COLO668 (cell line): Measurements from ENCODE around the gene AMN.

Experiments
- DNase-seq: peaks from one replicate; lab custom pipeline; 2025; ENCODE audit not compliant: unreplicated experiment; lab: John Stamatoyannopoulos, UW

Gene AMN

DNA sequence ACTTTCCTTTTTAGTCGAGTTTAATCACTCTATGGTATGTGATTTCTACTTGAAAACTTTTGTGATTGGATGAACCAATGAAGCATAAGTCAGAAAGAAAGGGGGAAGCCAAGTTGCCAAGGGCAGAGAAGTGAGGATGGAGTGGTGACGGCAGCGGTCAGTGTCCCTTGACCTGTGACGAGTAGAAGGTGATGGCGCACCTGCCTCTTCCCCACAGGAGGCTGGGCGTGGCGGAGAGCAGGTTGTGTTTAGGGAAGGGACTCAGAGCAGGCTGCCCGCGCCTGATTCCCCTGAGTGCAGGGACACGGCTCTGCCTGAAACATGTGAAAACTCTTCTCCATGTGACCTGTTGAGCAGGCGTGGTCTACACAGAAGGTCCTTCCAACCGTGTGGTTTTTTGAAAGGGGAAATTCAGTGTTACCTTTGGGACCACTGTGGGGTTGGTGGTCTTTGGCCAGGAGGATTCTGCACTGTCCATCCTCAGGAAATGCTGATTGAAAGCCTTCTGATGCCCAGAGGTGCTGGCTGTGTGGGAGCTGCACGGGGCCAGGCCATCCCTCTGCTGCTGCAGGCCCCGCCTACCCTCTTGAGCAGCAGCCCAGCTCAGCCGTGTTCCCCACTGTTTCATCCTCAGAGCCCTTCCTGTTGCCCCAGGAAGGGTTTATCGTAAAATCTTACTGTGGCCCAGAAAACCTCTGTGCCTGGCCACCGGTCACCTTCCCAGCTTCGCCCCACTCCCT, 23.5 kb upstream of the AMN start:
- no peak for DNase-seq

DNA sequence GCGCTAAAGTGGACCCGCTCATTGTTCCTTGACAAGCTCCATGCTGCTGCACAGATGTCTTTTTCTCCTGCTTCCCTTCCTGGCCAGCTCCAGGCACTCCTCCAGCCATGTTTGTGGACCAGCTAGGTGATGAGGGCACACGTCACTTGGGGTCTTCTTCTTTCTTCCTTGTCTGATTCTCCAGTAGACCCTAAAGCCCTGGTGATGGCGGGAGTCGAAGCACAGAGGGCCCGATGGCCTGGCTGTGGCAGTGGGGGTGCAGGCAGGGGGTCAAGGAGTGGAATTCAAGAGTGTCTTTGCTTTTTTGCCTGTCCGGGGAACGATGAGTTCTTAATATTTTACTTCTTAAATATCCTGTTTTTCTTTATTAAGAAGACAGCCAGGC, 23.0 kb upstream of the AMN start:
- DNase-seq, result no peak

DNA sequence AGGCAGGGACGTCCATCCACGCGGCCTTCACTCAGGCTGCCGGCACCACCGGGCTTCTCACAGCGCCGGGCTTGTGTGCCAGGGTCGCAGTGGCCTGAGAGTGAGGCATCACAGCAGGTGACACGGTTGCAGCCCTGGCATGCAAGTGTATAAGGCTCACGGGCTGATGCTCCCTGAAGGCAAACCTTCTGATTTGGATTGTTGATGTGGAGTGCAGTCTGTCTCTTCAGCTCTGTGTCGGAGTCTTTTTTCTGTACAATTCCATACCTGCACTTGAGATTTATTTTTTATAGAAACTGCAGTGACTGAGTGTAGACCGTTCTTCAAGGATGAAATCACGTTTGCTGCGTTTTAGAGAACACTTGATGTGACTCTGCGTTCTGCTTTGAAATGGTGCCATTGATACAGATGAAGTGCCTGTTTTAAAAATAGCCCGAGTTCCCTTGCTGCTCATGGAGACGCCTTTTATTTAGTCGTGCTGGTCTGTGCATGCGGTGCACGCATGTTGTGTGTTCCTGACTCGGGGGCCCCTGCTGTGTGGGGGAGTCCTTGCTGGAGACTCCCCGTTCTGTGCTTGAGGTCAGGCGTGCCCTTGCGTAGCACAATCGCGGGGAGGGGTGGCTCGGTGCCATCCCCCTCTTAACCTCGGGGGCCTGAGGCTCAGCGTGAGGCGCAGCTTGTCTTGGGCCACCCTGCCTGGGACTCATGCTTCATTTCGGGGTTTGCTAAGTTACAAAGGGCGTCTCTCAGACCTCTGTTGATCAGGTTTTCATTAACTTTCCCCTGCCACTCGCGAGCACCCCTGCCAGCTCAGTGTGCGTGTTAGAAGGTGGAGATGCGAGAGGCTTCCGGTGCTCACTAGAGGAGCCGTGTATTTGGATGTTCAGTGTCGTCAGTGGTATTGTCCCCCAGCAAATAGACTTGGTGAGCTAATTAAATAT, 21.6 kb upstream of the AMN start:
- DNase-seq, result no peak

DNA sequence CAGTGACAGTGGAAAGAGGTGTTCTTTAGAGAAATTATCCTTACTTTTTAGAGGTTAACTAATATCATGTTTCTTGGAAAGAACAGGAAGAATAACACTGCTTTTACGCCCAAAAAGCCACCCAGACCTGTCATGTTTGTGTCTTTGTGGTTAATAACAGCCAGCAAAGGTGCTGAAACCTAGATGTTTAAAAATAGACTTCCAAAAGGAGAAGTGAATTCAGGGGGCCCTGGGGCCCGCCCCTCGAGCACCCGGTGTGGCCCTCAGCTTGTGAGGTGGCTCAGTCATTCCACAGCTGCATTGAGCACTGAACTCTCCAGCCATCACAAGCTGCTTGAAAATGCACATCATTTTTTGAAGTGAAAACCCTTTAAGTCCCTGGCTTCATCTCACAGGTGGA, 20.8 kb upstream of the AMN start:
- DNase-seq, result no peak

DNA sequence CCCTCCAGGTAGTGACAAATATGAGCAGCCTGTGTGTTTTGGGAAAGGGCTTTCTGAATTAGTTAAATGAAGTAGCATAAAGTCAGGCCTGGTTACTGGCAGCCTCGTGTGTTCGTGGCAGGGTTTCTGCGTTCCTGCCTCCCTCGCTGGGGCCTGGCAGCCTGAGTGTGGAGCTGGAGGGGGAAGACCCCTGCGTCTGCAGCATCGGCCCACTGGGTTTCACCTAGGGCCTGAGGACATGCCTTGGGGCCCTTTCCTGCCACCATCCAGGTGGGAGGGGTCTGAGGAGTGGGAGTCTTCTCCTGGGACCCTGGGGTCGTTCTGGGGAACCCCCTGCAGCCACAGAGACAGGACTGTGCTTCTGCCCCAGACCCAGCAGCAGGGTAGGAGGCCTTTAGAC, 20.4 kb upstream of the AMN start:
- no peak for DNase-seq

DNA sequence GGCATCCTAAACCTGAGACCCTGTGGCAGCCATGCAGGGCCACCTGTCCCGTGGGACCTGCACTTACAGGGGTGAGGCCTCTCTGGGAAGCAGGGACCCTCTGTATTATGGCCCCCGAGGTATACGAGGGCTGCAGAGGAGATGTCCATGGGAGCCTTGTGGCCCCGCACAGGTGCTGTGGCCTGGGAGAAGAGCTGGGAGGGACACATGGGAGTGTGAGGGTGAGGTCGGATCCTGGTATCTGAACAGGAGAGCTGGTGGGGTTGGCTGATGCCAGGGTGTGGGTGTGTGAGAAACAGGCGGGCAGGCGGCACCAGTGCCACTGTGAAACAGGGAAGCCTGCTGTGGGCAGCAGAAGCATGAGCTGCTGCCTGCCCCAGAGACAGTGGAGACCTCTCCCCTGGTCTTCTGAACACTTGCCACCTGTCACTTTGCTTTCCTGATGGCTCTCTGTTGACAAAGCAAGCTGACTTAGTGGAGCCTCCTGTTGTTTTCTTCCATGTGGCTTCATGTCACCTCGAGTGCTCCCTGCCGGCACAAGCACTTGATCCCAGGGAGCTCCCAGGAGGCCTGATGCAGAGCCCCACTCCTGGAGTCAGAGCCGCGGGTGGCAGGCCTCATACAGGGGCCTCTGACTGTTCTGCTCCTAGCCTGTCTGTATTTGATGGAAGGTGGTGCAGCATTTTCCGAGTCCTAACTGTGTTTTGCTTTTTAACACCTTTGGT, 19.8 kb upstream of the AMN start:
- DNase-seq, result no peak

DNA sequence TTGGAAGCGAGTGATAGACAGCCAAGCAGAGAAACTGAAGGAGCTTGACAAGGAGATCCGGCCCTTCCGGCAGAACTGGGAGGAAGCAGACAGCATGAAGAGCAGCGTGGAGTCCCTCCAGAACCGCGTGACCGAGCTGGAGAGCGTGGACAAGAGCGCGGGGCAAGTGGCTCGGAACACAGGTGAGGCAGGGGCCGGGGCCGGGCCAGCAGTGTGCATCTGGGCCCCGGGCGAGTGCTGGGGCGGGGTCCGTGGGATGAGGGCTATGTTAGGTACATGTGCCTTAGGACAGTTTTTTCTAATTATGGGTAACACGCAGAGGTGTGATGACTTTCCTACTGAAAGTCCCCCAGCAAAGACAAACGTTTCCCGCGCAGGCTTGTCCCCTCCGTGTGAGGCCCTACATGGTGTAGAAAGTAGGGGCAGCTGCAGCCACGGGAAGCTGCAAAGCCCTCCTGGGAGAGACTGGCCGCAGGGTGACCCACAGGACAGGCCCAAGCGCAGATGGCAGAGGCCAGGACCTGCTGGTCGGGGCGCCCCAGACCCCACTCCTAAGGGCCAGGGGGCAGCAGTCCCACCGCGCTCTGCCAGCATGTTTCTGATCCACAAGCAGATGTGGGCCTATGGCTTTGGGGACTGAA, 19.1 kb upstream of the AMN start:
- no peak for DNase-seq

DNA sequence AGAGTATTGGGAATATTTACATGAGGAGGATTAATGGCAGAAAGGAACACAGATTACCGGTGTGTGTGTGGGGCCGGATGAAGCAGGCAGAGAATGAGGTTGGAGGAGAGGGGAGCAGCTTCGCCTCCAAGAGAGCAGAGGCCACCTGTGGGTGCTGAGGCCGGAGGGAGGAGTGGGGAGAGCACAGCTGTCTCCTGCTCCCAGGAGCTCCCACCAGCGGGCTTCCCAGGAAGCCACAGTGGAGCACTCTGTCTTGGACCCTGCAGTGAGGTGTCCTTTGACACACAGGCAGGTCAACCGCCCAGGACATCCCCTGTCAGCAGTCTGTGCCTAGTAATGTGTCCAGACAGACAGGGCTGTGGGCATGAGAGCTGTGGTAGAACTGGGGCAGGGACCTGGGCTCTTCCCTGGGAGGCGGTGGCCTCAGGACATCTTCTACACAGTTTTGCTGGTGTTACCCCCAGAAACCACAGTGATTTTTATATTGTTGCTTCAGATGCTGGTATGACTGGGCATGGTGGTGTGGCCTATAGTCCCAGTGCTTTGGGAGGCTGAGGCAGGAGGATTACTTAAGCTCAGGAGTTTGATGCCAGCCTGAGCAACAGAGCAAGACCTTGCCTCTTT, 18.5 kb upstream of the AMN start:
- DNase-seq, result no peak

DNA sequence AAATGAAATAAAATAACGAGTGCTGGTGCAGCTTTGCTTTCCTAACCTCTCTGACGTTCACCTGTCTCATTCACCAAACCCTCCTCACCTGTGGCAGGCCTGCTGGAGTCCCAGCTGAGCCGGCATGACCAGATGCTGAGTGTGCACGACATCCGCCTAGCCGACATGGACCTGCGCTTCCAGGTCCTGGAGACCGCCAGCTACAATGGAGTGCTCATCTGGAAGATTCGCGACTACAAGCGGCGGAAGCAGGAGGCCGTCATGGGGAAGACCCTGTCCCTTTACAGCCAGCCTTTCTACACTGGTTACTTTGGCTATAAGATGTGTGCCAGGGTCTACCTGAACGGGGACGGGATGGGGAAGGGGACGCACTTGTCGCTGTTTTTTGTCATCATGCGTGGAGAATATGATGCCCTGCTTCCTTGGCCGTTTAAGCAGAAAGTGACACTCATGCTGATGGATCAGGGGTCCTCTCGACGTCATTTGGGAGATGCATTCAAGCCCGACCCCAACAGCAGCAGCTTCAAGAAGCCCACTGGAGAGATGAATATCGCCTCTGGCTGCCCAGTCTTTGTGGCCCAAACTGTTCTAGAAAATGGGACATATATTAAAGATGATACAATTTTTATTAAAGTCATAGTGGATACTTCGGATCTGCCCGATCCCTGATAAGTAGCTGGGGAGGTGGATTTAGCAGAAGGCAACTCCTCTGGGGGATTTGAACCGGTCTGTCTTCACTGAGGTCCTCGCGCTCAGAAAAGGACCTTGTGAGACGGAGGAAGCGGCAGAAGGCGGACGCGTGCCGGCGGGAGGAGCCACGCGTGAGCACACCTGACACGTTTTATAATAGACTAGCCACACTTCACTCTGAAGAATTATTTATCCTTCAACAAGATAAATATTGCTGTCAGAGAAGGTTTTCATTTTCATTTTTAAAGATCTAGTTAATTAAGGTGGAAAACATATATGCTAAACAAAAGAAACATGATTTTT, 17.1 kb upstream of the AMN start:
- DNase-seq, result no peak

DNA sequence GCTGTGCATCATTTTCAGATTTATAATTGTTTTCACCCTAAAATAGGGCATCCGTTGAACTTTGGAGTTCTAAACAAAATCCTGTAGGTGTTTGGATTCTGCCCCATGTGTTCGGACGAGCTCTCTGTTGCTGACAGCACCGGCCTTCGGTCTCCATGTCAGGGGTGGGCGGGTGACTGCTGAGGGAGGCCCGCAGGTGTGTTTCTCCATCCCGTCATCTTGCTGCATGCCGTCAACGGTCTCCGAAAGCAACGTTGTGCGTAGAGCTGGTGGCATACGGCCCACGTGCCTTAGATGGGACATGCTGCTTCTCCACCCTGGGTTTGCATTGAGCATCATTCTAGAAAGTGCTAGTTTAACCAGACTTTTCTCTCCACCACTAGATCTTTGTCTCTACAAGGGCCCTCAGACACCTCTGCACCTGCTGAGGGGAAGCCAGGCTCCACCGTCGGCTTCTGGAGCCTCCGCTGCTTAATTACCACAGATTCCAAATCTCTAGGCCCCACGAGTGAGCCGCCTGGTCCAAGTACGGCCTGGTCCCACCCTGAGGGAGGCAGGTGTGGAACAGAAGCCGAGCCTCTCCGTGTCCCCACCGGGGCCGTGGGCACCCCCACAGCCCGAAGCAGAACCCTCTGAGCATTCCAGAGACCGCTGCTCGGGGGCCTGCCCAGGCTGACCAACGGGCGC, 15.7 kb upstream of the AMN start:
- DNase-seq, result no peak

DNA sequence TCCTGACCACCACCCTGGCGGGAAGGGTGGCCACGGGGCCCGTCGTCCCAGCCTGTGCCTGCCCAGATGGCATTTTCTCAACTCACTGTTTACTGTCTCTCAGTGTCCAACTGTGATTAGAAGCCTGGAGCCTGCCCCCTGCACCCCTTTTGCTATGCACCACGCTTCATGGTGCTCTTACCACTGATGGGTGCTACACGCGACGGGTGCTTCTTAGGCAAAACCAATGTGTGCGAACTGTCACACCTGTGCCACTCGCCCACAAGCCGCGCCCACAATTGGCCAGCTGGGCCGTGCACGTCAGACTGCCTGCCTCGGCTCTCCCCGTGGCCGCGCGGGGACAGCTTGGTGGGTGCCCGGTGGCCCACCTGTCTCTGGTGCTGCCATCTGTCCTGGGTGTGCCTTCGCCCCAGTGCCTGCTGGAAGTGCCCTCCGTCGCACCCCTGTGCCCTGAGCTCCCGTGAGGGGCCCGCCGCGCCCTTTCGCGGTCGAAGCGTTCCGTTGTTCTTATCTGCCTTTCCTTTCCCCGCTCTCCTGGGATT, 15.1 kb upstream of the AMN start:
- DNase-seq, result no peak

DNA sequence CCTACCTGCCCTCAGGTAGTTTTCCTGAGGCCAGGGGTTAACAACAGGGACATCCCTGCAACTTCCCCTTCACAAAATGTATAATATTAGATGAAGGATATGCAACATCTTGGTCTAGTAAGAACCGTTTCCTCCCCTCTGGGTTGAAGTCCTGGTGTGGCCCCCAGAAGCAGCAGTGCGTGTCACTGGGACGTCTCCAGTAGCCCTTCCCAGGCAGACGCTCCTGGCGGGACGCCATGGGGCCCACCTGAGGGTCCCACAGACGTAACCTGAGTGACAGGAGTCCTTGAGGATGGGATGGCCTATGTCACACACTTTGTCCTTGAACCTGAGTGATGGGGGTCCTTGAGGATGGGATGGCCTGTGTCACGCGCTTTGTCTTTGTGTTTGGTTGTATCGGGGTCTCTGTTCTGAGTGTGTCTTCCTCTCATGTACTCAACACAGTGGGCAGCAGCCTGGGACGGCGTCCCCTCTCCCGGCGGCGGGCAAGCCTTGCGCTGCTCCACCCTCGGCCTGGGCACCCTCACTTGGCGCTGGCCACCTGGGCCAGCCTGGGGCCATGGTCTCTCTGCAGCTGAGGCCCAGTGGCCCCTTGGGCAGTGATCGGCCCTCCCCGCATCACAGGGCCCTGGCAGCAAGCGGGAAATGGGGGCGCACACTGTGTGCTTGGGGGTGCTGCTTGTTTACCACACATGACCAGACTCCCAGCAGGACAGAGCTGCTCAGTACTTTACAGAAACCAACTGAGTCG, 14.3 kb upstream of the AMN start:
- no peak for DNase-seq

DNA sequence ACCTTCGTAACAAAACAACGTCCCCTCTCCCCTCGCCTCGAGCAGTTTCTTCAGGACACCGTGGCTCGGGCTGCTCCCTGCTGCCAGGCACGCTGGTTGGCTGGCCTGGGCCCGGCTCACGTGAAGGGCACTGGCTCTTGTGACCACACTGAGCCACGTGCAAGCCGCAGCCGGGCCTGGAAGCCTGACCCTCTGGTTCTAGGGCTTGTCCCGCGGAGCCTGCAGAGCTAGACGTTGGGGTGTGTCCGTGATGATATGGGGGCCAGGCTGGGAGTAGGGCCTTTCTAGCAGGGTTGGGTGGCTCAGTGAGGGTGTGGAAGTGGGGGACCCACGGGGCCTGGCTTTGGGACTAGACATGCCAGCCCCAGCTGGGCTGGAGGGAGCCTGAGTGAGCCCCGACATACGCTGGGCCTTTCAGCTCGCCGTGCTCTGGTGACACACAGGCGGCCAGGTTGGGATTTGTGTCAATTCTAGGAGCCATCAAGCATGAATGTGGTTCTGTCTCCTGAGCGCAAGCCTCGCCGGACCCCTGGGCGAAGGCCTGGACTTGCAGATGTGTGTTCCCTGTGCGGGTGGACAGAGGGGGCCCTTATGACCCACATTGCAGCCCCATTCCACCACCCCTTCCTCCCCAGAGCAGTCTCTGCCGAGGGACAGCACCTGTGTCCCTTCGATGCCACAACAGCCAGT, 13.6 kb upstream of the AMN start:
- DNase-seq, result no peak

DNA sequence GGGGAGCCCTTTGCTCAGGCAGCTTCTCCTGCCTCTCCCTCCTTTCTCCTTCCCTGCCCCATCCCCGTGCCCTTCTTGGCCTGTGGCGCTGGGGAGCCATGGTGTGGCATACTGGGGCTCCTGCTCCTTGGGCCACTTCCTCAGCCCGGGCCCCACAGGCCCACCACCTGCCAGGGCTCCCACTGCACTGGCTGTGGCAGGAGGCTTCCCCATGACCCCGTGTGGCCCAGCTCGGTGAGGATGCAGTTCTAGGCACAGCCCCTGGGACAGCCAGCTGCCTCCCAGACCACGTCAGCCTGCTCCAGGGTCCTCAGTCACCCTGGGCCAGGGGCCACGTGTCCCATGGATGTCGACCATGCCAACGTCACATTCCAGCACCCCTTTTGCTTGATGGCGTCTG, 13.0 kb upstream of the AMN start:
- no peak for DNase-seq

DNA sequence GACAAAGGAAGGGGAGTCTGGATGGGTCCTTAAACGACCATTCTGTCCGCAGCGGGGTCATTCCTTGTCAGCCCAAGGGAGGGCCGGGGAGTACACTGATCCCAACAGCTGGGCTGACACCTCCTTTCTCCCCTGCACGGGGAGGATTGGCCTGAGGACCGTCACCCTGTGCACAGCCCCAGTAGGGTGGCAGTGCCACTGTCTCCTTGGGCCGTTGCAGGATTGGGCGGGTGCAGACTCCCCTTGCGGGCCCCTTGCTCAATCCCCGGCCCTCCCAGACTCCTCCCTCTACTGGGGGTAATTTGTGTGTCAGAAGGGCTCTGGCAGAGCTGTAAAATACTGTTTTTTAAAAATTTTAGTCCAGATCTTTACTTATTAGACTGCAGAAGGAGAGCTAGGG, 12.6 kb upstream of the AMN start:
- no peak for DNase-seq

DNA sequence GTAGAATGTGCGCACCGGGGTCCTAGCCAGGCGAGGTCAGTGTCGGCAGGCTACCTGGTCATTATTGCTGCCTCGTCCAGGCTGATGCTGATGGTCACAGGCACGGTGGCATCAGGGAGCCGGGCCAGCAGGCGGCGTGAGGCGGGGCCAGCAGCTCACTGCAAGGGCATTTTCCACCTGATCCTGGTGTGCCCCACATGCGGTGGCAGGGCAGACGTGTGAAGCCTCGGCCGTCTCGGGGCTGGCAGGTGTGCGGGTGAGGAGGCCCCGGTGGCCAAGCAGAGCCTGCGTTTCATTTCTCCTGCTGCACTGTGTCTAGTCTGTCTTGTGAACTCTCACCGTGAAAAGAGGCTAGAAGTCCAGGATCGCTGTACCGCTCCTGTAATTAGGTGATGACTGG, 12.0 kb upstream of the AMN start:
- no peak for DNase-seq

DNA sequence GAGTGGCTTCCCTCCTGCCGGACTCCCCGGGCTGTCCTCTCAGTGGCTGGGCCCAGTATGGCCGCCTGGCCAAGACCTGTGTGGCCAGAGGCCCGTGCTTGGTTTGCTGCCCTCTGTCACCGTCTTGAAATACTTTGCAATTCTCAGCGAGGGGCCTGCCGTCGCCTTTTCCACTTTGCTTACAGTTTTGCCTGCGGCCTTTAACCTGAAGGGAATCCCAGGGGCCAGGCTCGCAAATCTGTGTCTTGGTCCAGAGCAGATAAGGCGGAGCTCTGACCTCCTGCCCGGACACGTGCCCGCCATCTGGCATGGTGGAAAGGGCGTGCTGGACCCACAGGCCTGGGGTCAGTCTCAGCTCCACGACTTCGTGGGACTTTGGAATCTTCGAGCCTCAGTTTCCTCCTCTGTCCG, 10.9 kb upstream of the AMN start:
- DNase-seq, result no peak
